NT2/D1 (cell line): Measurements from ENCODE around the gene HNRNPUL1.

ENCODE experiments used
- YY1 ChIP-seq: IDR thresholded peaks from 2 replicates; pipeline ENCODE4 v1.6.1; 2011; ENCODE audit not compliant: insufficient read length, insufficient read depth
- ZNF274 ChIP-seq: IDR thresholded peaks from 2 replicates; pipeline ENCODE4 v1.6.1; 2011; ENCODE audit warnings: mild to moderate bottlenecking, low read depth, low read length

DNA sequence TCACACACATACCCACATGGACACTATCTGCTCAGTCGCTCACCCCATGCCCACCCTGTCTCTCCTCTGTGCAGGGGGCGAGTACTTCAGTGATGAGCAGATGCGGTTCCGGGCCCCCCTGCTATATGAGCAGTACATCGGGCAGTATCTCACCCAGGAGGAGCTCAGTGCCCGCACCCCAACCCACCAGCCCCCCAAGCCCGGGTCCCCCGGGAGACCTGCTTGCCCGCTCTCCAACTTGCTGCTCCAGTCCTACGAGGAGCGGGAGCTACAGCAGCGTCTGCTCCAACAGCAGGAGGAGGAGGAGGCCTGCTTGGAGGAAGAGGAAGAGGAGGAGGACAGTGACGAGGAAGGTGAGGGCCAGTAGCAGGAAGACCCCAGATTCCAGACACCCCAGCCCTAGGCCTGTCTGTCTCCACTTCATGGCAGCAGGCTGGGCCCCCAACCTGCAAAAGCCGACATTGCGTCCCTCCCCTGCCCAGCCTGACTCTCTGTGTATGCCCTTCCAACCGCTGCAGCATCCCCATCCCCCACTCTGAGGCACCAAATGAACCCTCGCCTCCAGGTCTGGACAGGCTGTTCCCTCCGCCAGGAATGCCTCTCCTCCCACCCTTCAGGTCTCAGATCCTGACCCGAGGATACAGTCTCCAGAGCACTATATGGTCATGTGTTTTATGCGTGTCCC, 55.5 kb downstream of the HNRNPUL1 start:
- TF ChIP-seq YY1 (no peak), ZNF274 (no peak)
